Pancreas (tissue), 10 donors: Measurements from ENCODE around the gene SLC13A1. TPM values are rescaled to one million over a fixed set of nuclear protein-coding genes. Genes with fewer than 3 reads are reported as not detected.

Experiments used
- ATAC-seq, 4 donors: fragments of 200-7000 bp; cut with Tn5 transposase; one replicate each; pipeline versions ENCODE4 v1.8.0 to v1.9.1; 2020; ENCODE audit warnings: mild to moderate bottlenecking in 4 of 4, moderate library complexity in 4 of 4
- DNase-seq, 6 donors: peaks; one replicate each; pipeline ENCODE4 v3.0.0-alpha.2; 2020
- FAIRE-seq: peaks from 2 replicates; lab custom pipeline; 2012; peaks lifted over from hg19 to GRCh38; lab: Jason Lieb, UNC
- H3K27ac ChIP-seq, 4 donors: fragments of 200-600 bp; sonication (generic); 1 replicate in 3 of 4; 2 replicates in 1 of 4; pipeline versions ENCODE4 v1.5.0 to v1.8.0; 2020
- H3K27me3 ChIP-seq, 4 donors: fragments of 200-600 bp; one replicate each; pipeline ENCODE4 v1.8.0; 2021
- H3K36me3 ChIP-seq, 3 donors: fragments of 200-600 bp; sonication (generic) in 1 of 3; one replicate each; pipeline versions ENCODE4 v1.5.0 to v1.8.0; 2020 to 2021
- H3K4me1 ChIP-seq, 3 donors: fragments of 200-600 bp; one replicate each; pipeline ENCODE4 v1.8.0; 2021
- H3K4me3 ChIP-seq, 4 donors: fragments of 200-600 bp; sonication (generic) in 2 of 4; one replicate each; pipeline versions ENCODE4 v1.5.0 to v1.8.0; 2020 to 2021
- H3K9me3 ChIP-seq, 4 donors: fragments of 200-600 bp; one replicate each; pipeline ENCODE4 v1.8.0; 2021
- WGBS, 2 donors: extraction: QIAGEN DNeasy Blood & Tissue Kit; methylation state at CpG; one replicate each; pipeline ENCODE4 v1.1.7; 2013; 5-methylcytosine and 5-hydroxymethylcytosine counted together
- intact Hi-C, 3 donors: fragments of 100-400 bp; cut with DNase I; formaldehyde crosslinking; loops; one replicate each; pipeline versions ENCODE4 v1.11.1 to v1.14.2; 2022
- polyA plus RNA-seq, 2 donors: library from polyadenylated mRNA; stranded (reverse); fragments of 200-250 nt; gene quantifications; one replicate each; pipeline ENCODE4 v1.2.3, GENCODE V29; 2013
- total RNA-seq, 6 donors: library from RNA; stranded (reverse); fragmentation: NEBNext Ultra II Directional in 4 of 6; extraction: Animal tissue kit (Norgen Biotek cat#: 25700) in 4 of 6; gene quantifications; one replicate each; pipeline versions ENCODE4 v1.2.1 to v1.2.4, GENCODE V29; 2021 to 2023
- TF ChIP-seq, protein P1 (sequence below), 4 donors: fragments of 200-600 bp; sonication (generic) in 3 of 4; IDR thresholded peaks; one replicate each; pipeline versions ENCODE4 v1.5.0 to v1.8.0; 2021; ENCODE audit warnings: antibody characterized with exemption in 4 of 4
- donor health status: healthy with polysubstance abuse.
- donor health status: DM: no; HTN: no; CAD: no; lungs with moderate emphysema.
- donor health status: DM: no; HTN: no; CAD: no.
- donor health status: control.
- donor health status: control.
- donor health status: Bipolar disorder and iron deficiency.
- donor health status: DM: yes; HTN: yes; CAD: no.
- donor health status: DM: no; HTN: no; CAD: no.
- donor health status: DM: no; HTN: no; CAD: no.
- donor health status: DM: yes; HTN: yes; CAD: no.

SLC13A1 gene
- total and polyA plus RNA-seq, 8 donors = 0.02 to 0.19 (median 0.09) TPM; not detected in 3

DNA sequence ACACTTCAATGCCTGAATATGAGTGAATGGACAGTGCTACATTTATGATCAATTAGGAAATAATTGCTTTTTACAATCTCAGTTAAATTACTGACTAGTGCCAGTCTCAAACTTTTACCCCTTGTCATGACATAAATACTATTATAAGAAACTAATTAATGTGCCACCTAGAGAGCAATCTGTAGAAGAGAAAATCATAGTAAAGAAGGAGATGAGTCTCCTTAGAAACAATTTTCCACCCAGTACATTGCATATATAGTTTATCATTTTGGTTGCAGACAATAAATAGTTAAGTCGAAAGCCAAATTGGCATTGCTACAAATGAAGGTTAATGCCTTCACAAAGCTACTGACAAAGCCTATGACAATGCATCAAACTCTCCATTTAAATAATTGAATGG, 68.6 kb downstream of the SLC13A1 start:
- no peak overlapping the region for H3K4me3 ChIP-seq
- no peaks in the 10 kb centered on the region for H3K9me3 ChIP-seq
- no peaks in the 10 kb centered on the region for H3K4me1 ChIP-seq
- ATAC-seq = no peak
- intact Hi-C loops = no loop called here
- no peaks in the 10 kb centered on the region for H3K36me3 ChIP-seq
- 65 to 78% methylated on average over 1 of the region's 1 CpG for WGBS, 2 donors
- H3K27me3 ChIP-seq = no peaks in the 10 kb centered on the region
- DNase-seq = no peak
- TF ChIP-seq, protein P1, sequence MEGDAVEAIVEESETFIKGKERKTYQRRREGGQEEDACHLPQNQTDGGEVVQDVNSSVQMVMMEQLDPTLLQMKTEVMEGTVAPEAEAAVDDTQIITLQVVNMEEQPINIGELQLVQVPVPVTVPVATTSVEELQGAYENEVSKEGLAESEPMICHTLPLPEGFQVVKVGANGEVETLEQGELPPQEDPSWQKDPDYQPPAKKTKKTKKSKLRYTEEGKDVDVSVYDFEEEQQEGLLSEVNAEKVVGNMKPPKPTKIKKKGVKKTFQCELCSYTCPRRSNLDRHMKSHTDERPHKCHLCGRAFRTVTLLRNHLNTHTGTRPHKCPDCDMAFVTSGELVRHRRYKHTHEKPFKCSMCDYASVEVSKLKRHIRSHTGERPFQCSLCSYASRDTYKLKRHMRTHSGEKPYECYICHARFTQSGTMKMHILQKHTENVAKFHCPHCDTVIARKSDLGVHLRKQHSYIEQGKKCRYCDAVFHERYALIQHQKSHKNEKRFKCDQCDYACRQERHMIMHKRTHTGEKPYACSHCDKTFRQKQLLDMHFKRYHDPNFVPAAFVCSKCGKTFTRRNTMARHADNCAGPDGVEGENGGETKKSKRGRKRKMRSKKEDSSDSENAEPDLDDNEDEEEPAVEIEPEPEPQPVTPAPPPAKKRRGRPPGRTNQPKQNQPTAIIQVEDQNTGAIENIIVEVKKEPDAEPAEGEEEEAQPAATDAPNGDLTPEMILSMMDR (IDR thresholded peaks at IDR 0.05) = no peak
- no peak overlapping the region for H3K27ac ChIP-seq
- no peak for FAIRE-seq

DNA sequence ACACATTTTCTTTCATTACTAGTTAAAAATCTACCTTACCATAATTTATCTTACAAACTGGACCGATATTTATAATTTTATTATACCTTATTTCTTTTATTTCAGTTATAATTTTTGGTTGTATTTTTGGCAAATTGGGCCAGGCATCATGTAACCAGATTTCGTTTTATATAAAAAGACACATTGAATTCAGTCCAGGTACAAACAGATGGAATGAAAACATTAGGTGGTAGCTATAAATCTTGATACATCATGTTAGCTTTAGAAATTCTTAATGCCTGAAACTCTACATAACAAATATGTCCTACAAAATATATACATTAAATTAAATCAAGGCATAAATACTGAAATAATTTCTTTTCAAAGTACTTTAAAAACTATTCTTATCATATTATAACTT, 73.1 kb downstream of the SLC13A1 start:
- WGBS, 2 donors = 46 to 57% methylated on average over 2 of the region's 2 CpGs
- H3K27me3 ChIP-seq = no peaks in the 10 kb centered on the region
- no peak overlapping the region for H3K4me3 ChIP-seq
- H3K27ac ChIP-seq = no peak overlapping the region
- FAIRE-seq (no peak), DNase-seq (no peak), ATAC-seq (no peak)
- TF ChIP-seq, protein P1 (IDR thresholded peaks at IDR 0.05) = no peak
- no peaks in the 10 kb centered on the region for H3K9me3 ChIP-seq
- no peaks in the 10 kb centered on the region for H3K4me1 ChIP-seq
- intact Hi-C loops = no loop called here
- H3K36me3 ChIP-seq = no peaks in the 10 kb centered on the region

DNA sequence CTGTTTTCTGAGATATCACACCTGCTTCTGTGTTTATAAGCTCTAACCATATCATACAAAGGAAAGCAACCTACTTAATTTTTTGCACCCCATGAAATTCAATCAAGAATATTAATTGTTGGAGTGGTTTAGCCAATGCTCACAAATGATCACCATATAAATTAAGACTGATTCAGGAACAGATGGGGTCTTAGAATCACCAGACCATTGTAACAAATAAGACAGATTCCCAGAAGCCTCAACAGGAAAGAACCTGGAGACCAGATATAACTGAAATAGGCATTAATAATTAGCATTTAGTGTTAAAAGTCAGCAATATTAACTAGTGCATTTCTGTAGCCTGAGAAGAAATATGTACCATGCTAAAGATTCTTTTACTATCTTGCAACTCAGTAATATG, 73.6 kb downstream of the SLC13A1 start:
- Histone ChIP-seq H3K36me3 (no peaks in the 10 kb centered on the region), H3K9me3 (no peaks in the 10 kb centered on the region), H3K4me1 (no peaks in the 10 kb centered on the region), H3K27me3 (no peaks in the 10 kb centered on the region), H3K27ac (no peak overlapping the region), H3K4me3 (no peak overlapping the region)
- TF ChIP-seq, protein P1 (IDR thresholded peaks at IDR 0.05) = no peak
- ATAC-seq = no peak
- intact Hi-C loops = no loop called here
- FAIRE-seq = no peak
- no peak for DNase-seq

DNA sequence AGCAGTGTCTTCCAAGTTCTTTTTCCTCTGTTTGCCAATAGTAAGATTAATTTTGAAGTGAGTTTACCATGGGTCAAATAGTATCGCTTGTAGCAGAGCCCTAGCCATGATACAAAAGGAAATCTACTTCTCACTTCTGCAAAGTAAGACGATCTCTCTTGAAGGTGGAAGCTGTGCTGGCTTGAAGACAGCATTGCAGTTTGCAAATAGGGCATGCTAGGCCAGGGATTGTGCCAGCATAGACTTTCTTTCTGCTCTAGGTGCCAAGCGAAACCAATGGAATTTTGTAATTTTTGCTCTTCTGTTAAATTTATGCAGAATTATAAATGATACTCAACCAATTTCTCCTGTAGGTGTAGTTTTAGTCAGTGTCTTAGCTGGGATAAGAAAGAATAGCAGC, 74.5 kb downstream of the SLC13A1 start:
- TF ChIP-seq, protein P1 (IDR thresholded peaks at IDR 0.05) = no peak
- H3K27ac ChIP-seq = no peak overlapping the region
- DNase-seq (no peak), ATAC-seq (no peak), FAIRE-seq (no peak)
- intact Hi-C loops = no loop called here
- H3K4me3 ChIP-seq = no peak overlapping the region
- H3K27me3 ChIP-seq = no peaks in the 10 kb centered on the region
- H3K36me3 ChIP-seq = no peaks in the 10 kb centered on the region
- no peaks in the 10 kb centered on the region for H3K4me1 ChIP-seq
- no peaks in the 10 kb centered on the region for H3K9me3 ChIP-seq
- WGBS, 2 donors = 82 to 88% methylated on average over 3 of the region's 3 CpGs

DNA sequence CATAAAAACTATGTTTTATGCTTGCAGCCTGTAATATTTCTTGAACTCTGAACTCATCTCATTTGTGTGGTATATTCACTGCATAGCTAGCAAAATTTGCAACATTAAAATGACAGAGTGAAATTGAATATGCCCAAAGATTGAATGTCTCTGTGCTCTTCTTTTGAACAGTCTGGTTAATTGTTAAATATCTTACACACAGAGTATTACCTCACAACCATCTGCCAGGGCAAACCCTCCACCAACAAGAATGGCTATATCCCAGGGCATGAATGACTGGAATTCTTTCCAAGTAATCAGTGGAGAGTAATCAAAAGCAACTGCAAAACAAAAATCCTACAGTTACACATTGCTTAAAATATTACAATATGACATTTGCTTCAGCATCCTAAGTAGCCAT, 76.9 kb downstream of the SLC13A1 start:
- intact Hi-C loops = no loop called here
- Histone ChIP-seq H3K4me3 (no peak overlapping the region), H3K36me3 (no peaks in the 10 kb centered on the region), H3K4me1 (no peaks in the 10 kb centered on the region), H3K27me3 (no peaks in the 10 kb centered on the region), H3K27ac (no peak overlapping the region), H3K9me3 (no peaks in the 10 kb centered on the region)
- no peak for FAIRE-seq
- TF ChIP-seq, protein P1 (IDR thresholded peaks at IDR 0.05) = no peak
- DNase-seq = no peak
- ATAC-seq = no peak
